HepG2 (cell line): ENCODE data around the gene ABL2. TPM values are rescaled to one million over a fixed set of nuclear protein-coding genes. Genes with fewer than 3 reads are reported as not detected.

Source experiments
- ATAC-seq: fragments of 200-7000 bp; cut with Tn5 transposase; 3 replicates; pipeline ENCODE4 v1.9.1; 2020; ENCODE audit warnings: mild to moderate bottlenecking, moderate library complexity
- BruUV-seq: library from RNA; stranded (reverse); fragments of 400-500 nt; replicated peaks from 2 replicates; lab custom pipeline; 2021; lab: Mats Ljungman, UMichigan
- CTCF ChIA-PET: fragments of 300-600 bp; formaldehyde crosslinking; extraction: SDS; loops from one replicate; lab custom pipeline; 2021; ENCODE audit warnings: low total read pairs, inconsistent platforms, low intra/inter-chr PET ratio; lab: Yijun Ruan, JAX
- POLR2A ChIA-PET: fragments of 350-600 bp; sonication (Branson Sonifier 250); formaldehyde crosslinking; loops from one replicate; lab custom pipeline; 2020; ENCODE audit warnings: antibody characterized with exemption, inconsistent platforms; lab: Yijun Ruan, JAX
- DNase-seq: peaks from one replicate; pipeline ENCODE4 v3.0.0-alpha.2; 2015; ENCODE audit warnings: low spot score
- FAIRE-seq: peaks from 3 replicates; lab custom pipeline; 2011; peaks lifted over from hg19 to GRCh38; lab: Jason Lieb, UNC
- H2AFZ ChIP-seq: one replicate; pipeline ENCODE4 v1.6.1; 2011; ENCODE audit warnings: low read length, inconsistent platforms
- H3K27ac ChIP-seq: fragments of 300-600 bp; 3 replicates; pipeline ENCODE4 v1.8.0; 2011; ENCODE audit warnings: mixed run types, mild to moderate bottlenecking, mixed read lengths, low read length, inconsistent platforms; ENCODE audit not compliant: insufficient read depth; ENCODE audit errors: extremely low read length
- H3K27me3 ChIP-seq, 2 experiments: fragments of 200-600 bp in 1 of 2; 2 replicates in 1 of 2; 3 replicates in 1 of 2; pipeline versions ENCODE4 v1.6.0 to v1.8.0; 2011; ENCODE audit warnings: low read length in 2 of 2, mild to moderate bottlenecking in 2 of 2, moderate library complexity in 2 of 2, inconsistent platforms in 1 of 2; ENCODE audit not compliant: insufficient read depth in 2 of 2, control insufficient read depth in 1 of 2
- H3K36me3 ChIP-seq, 2 experiments: fragments of 200-600 bp in 1 of 2; replicated peaks in 1 of 2; 2 replicates in 1 of 2; 3 replicates in 1 of 2; pipeline versions ENCODE4 v1.5.1 to v1.8.0; 2011; ENCODE audit warnings: low read length in 2 of 2, inconsistent platforms in 1 of 2; ENCODE audit not compliant: insufficient read depth in 2 of 2, control insufficient read depth in 1 of 2
- H3K4me1 ChIP-seq: 2 replicates; pipeline ENCODE4 v1.5.1; 2012; ENCODE audit warnings: low read length, inconsistent platforms; ENCODE audit not compliant: insufficient read depth
- H3K4me2 ChIP-seq: 2 replicates; pipeline ENCODE4 v1.6.0; 2011; ENCODE audit warnings: low read depth, low read length, inconsistent platforms
- H3K4me3 ChIP-seq, 3 experiments: fragments of 200-600 bp in 1 of 3; sonication (generic), shearing (Covaris generic) in 1 of 3; replicated peaks in 1 of 3; 2 replicates each; pipeline ENCODE4 v1.5.1; 2011 to 2016; ENCODE audit warnings: low read length in 3 of 3, inconsistent platforms in 2 of 3, low read depth in 2 of 3, mild to moderate bottlenecking in 2 of 3, control low read depth in 1 of 3, mixed read lengths in 1 of 3; ENCODE audit not compliant: insufficient read depth in 1 of 3
- H3K79me2 ChIP-seq: one replicate; pipeline ENCODE4 v1.6.1; 2011; ENCODE audit warnings: low read length, inconsistent platforms; ENCODE audit not compliant: insufficient read depth
- H3K9ac ChIP-seq: 2 replicates; pipeline ENCODE4 v1.6.0; 2011; ENCODE audit warnings: mild to moderate bottlenecking, low read depth, low read length, inconsistent platforms; ENCODE audit not compliant: insufficient read depth
- H3K9me3 ChIP-seq: 2 replicates; pipeline ENCODE4 v1.5.1; 2012; ENCODE audit warnings: mild to moderate bottlenecking, low read length
- H4K20me1 ChIP-seq: 2 replicates; pipeline ENCODE4 v1.6.0; 2011; ENCODE audit warnings: inconsistent platforms, mild to moderate bottlenecking, low read length, moderate library complexity; ENCODE audit not compliant: insufficient read depth
- SP5 ChIP-seq: IDR thresholded peaks from 2 replicates; pipeline ENCODE4 v1.6.1; 2016; ENCODE audit warnings: low read depth, borderline replicate concordance
- TCF7L2 ChIP-seq: IDR thresholded peaks from 2 replicates; pipeline ENCODE4 v1.6.1; 2011; ENCODE audit warnings: mild to moderate bottlenecking, low read depth, low read length, moderate library complexity
- TEAD2 ChIP-seq: sonication (generic); formaldehyde crosslinking; IDR thresholded peaks from 2 replicates; pipeline ENCODE4 v1.9.0; 2021; ENCODE audit warnings: missing genetic modification reagents
- ZMAT3 ChIP-seq: sonication (generic); formaldehyde crosslinking; conservative IDR thresholded peaks from 2 replicates; pipeline ENCODE4 v1.7.0; 2021; ENCODE audit warnings: missing genetic modification reagents
- WGBS: methylation state at CpG from one replicate; pipeline ENCODE4 v1.1.6; 2017; ENCODE audit warnings: low lambda C conversion rate; 5-methylcytosine and 5-hydroxymethylcytosine counted together
- in situ Hi-C: cut with HindIII; loops from 2 replicates; pipeline ENCODE4 v1.10.0; 2017; ENCODE audit warnings: low pct_unique_long_range_greater_than_20kb; ENCODE audit not compliant: extremely low pct_ligation_motif_present
- intact Hi-C: fragments of 100-400 bp; cut with micrococcal nuclease; formaldehyde crosslinking; loops from one replicate; pipeline ENCODE4 v1.10.0; 2022; ENCODE audit not compliant: unreplicated experiment
- polyA plus RNA-seq, 8 experiments: library from polyadenylated mRNA; depleted of rRNA in 3 of 8; stranded (reverse) in 7 of 8; unstranded in 1 of 8; fragments of >200 nt; fragmentation: Illumina TruSeq in 4 of 8; extraction: Trizol in 4 of 8; gene quantifications; 2 replicates each; pipeline versions ENCODE4 v1.2.1 to v1.2.3, GENCODE V29; 2011 to 2016; ENCODE audit warnings: low read depth in 4 of 8, missing spikeins in 1 of 8, mixed read lengths in 1 of 8; ENCODE audit not compliant: insufficient read depth in 1 of 8
- total RNA-seq, 5 experiments: library from RNA; depleted of rRNA; stranded (reverse); fragments of >200 nt; fragmentation: Illumina TruSeq; extraction: Trizol; gene quantifications; 2 replicates each; pipeline ENCODE4 v1.2.3, GENCODE V29; 2016; ENCODE audit warnings: low read depth in 1 of 5
- TF ChIP-seq, protein P1 (sequence below): sonication (generic); formaldehyde crosslinking; IDR thresholded peaks from 2 replicates; pipeline ENCODE4 v1.5.0; 2020; ENCODE audit warnings: mild to moderate bottlenecking, missing genetic modification reagents, borderline replicate concordance

Gene ABL2
- total and polyA plus RNA-seq, 2 of the 13 experiments (the other 11 are each of a cell fraction or from before 2014, with no cell fraction given) = 5.8 to 6.0 TPM

DNA sequence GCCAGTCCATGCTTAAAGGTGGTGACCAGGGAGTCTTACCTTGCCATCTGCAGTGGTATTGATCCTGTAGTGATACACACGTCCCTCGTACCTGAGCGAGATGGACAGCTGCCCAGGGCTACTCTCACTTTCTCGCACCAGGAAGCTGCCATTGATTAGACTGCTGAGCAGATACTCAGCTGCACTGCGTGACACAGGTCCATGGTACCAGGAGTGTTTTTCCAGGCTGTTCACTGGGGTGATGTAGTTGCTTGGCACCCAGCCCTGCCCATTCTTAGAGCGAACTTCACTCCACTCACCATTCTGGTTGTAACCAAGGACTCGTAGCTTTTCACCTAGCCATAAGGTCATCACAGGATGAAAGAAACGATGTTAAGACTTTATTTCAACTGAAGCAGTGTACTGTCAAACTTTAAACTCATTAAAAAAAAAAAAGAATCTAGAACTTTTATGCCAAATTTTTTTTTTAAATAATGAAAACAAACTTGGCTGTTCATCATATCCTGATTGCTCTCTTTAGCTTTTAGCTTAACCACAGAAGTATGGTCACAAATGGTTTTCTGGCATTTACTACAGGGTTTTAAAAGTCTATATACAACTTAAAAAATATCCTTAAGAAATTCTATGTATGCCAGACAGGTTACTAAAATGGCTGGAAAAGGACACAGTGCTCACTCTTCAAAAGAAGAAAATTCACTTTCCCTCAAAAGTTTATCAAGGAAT lies 103.0 kb downstream of the ABL2 start:
- H3K4me2 ChIP-seq = no peak overlapping the region

More for the DNA sequence above, 103.0 kb downstream of the ABL2 start:
- Histone ChIP-seq H3K9me3 (no peaks in the 10 kb centered on the region), H3K9ac (no peak overlapping the region), H4K20me1 (no peaks in the 10 kb centered on the region), H3K36me3 (peaks cover 5 to 33% of the 10 kb centered on the region in 2 experiments; a peak in 3 of 5 replicates), H2AFZ (no peak overlapping the region), H3K79me2 (no peaks in the 10 kb centered on the region), H3K4me1 (peaks cover 15% of the 10 kb centered on the region), H3K4me3 (no peak overlapping the region), H3K27me3 (no peaks in the 10 kb centered on the region), H3K27ac (no peak overlapping the region)
- in situ Hi-C loops (loop anchor here (10.0 kb wide), 1 partner anchor 168 kb away; the partner anchor contains the start of gene SOAT1), intact Hi-C loops (no loop called here)
- ATAC-seq (no peak), FAIRE-seq (no peak), DNase-seq (no peak)
- WGBS = over 99% methylated on average over 8 of the region's 8 CpGs
- no TSS peak for BruUV-seq
- CTCF ChIA-PET = no interaction called here
- POLR2A ChIA-PET = no interaction called here
- TF ChIP-seq SP5 = no peak
- TF ChIP-seq, protein P1, sequence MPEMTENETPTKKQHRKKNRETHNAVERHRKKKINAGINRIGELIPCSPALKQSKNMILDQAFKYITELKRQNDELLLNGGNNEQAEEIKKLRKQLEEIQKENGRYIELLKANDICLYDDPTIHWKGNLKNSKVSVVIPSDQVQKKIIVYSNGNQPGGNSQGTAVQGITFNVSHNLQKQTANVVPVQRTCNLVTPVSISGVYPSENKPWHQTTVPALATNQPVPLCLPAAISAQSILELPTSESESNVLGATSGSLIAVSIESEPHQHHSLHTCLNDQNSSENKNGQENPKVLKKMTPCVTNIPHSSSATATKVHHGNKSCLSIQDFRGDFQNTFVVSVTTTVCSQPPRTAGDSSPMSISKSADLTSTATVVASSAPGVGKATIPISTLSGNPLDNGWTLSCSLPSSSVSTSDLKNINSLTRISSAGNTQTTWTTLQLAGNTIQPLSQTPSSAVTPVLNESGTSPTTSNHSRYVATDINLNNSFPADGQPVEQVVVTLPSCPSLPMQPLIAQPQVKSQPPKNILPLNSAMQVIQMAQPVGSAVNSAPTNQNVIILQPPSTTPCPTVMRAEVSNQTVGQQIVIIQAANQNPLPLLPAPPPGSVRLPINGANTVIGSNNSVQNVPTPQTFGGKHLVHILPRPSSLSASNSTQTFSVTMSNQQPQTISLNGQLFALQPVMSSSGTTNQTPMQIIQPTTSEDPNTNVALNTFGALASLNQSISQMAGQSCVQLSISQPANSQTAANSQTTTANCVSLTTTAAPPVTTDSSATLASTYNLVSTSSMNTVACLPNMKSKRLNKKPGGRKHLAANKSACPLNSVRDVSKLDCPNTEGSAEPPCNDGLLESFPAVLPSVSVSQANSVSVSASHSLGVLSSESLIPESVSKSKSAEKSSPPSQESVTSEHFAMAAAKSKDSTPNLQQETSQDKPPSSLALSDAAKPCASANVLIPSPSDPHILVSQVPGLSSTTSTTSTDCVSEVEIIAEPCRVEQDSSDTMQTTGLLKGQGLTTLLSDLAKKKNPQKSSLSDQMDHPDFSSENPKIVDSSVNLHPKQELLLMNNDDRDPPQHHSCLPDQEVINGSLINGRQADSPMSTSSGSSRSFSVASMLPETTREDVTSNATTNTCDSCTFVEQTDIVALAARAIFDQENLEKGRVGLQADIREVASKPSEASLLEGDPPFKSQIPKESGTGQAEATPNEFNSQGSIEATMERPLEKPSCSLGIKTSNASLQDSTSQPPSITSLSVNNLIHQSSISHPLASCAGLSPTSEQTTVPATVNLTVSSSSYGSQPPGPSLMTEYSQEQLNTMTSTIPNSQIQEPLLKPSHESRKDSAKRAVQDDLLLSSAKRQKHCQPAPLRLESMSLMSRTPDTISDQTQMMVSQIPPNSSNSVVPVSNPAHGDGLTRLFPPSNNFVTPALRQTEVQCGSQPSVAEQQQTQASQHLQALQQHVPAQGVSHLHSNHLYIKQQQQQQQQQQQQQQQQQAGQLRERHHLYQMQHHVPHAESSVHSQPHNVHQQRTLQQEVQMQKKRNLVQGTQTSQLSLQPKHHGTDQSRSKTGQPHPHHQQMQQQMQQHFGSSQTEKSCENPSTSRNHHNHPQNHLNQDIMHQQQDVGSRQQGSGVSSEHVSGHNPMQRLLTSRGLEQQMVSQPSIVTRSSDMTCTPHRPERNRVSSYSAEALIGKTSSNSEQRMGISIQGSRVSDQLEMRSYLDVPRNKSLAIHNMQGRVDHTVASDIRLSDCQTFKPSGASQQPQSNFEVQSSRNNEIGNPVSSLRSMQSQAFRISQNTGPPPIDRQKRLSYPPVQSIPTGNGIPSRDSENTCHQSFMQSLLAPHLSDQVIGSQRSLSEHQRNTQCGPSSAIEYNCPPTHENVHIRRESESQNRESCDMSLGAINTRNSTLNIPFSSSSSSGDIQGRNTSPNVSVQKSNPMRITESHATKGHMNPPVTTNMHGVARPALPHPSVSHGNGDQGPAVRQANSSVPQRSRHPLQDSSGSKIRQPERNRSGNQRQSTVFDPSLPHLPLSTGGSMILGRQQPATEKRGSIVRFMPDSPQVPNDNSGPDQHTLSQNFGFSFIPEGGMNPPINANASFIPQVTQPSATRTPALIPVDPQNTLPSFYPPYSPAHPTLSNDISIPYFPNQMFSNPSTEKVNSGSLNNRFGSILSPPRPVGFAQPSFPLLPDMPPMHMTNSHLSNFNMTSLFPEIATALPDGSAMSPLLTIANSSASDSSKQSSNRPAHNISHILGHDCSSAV (CRISPR knock-in tag) = no peak
- TF ChIP-seq ZMAT3 (CRISPR knock-in tag) = no peak
- no peak for TF ChIP-seq TEAD2 (CRISPR knock-in tag)
- no peak for TF ChIP-seq TCF7L2
